ENCODE measurements around the gene USE1. TPM values are rescaled to one million over a fixed set of nuclear protein-coding genes. Genes with fewer than 3 reads are reported as not detected.

USE1 gene
- total RNA-seq, 1 donor from 2014 or later: 33.2 TPM

GRCh38 chr19:17205237-17206140 lies 9.7 kb upstream of the USE1 start:
- DNase-seq (ENCODE audit: low spot score): no peak

GRCh38 chr19:17206736-17207581 lies 8.2 kb upstream of the USE1 start:
- no peak for DNase-seq (ENCODE audit: low spot score)

- no peak for DNase-seq (ENCODE audit: low spot score)
These were observed 5.8 kb upstream of the USE1 start for GRCh38 chr19:17209126-17210036.

- no peak for DNase-seq (ENCODE audit: low spot score)
These were observed 4.9 kb upstream of the USE1 start for GRCh38 chr19:17210296-17210695.

GRCh38 chr19:17211547-17212446 lies 3.4 kb upstream of the USE1 start:
- DNase-seq (ENCODE audit: low spot score): no peak

GRCh38 chr19:17213334-17213733 lies 1.8 kb upstream of the USE1 start:
- no peak for DNase-seq (ENCODE audit: low spot score)

- DNase-seq (ENCODE audit: low spot score): no peak
These were observed 540 bp upstream of the USE1 start for GRCh38 chr19:17214508-17215126.

- DNase-seq (ENCODE audit: low spot score): no peak
These were observed 1.0 kb downstream of the USE1 start for GRCh38 chr19:17216058-17216670.

- DNase-seq (ENCODE audit: low spot score): no peak
These were observed 4.1 kb downstream of the USE1 start for GRCh38 chr19:17219286-17219685.

- DNase-seq (ENCODE audit: low spot score): no peak
These were observed 5.1 kb downstream of the USE1 start for GRCh38 chr19:17220207-17220758.

GRCh38 chr19:17225053-17225452 lies 9.9 kb downstream of the USE1 start:
- DNase-seq (ENCODE audit: low spot score): no peak

GRCh38 chr19:17226002-17226933 lies 11.1 kb downstream of the USE1 start, which contains the start of gene OCEL1:
TSS of gene OCEL1 (plus strand) at chr19:17226226. CDS start at chr19:17226248, 22 bp downstream.
- peak; percentile 99 for DNase-seq (ENCODE audit: low spot score)

- no peak for DNase-seq (ENCODE audit: low spot score)
These were observed 12.7 kb downstream of the USE1 start for GRCh38 chr19:17227798-17228367.

GRCh38 chr19:17229890-17230289 lies 14.7 kb downstream of the USE1 start:
- DNase-seq (ENCODE audit: low spot score): no peak

GRCh38 chr19:17232258-17232657 lies 17.1 kb downstream of the USE1 start:
- DNase-seq (ENCODE audit: low spot score): no peak

GRCh38 chr19:17234911-17235299 lies 19.7 kb downstream of the USE1 start:
- no peak for DNase-seq (ENCODE audit: low spot score)

- no peak for DNase-seq (ENCODE audit: low spot score)
These were observed 20.3 kb downstream of the USE1 start for GRCh38 chr19:17235300-17235970.

Measured in mesenteric fat pad (tissue), 1 donor.